ENCODE data around the gene CABLES2. TPM values are rescaled to one million over a fixed set of nuclear protein-coding genes. Genes with fewer than 3 reads are reported as not detected.

The CABLES2 gene
- total and polyA plus RNA-seq, 2 donors (not counting 3 experiments of a cell fraction or from before 2014, with no cell fraction given) = 7.8 to 9.9 TPM

DNA sequence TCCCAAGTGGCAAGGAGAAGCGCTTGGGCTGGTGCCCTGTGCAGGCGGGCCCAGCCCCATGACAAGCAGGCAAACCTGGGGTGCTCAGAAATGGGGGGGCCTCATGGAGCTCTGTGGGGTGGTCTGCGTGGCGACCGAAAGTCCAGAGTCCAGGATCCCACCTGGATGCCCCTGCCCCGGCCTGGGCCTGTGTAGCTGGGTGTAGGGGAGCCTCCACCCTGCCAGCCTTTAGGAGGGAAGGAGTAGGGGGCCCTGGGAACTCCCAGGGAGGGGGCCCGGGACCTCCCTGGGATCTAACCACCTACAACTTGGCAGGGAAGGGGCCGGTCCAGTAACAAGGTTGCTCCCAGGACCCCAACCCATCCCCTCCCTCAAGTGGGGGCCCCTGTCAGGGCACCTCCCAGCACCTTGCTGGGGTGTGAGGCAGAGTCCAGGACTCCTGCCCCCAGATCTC, 35.5 kb downstream of the CABLES2 start:
- no peaks in the 10 kb centered on the region for H3K9me1 ChIP-seq (replicated peaks; ENCODE audit: control insufficient read depth, extremely low read depth, insufficient read depth, low read length)
- intact Hi-C loops (cut with micrococcal nuclease) (no loop called here), dilution Hi-C loops (cut with MboI; ENCODE audit: extremely low pct_ligation_motif_present, low sequenced_read_pairs) (no loop called here)
- POLR2A ChIA-PET = no interaction called here
- H4K20me1 ChIP-seq (replicated peaks; ENCODE audit: control insufficient read depth, extremely low read depth, insufficient read depth, low read length) = no peaks in the 10 kb centered on the region
- peaks cover 16% of the 10 kb centered on the region for H3K4me1 ChIP-seq (ENCODE audit: control insufficient read depth, extremely low read depth, insufficient read depth, low read length)
- no peak overlapping the region for H3K9ac ChIP-seq (replicated peaks; ENCODE audit: extremely low read depth, insufficient read depth, low read length)
- FAIRE-seq = no peak
- no peaks in the 10 kb centered on the region for H3K27me3 ChIP-seq (ENCODE audit: control insufficient read depth in 2 of 2, insufficient read depth in 2 of 2, low read length in 2 of 2)
- peaks cover 3% of the 10 kb centered on the region for H3K79me2 ChIP-seq (ENCODE audit: control insufficient read depth, insufficient read depth, low read length)
- no peak overlapping the region for H2AFZ ChIP-seq (ENCODE audit: low read depth, low read length)
- DNase-seq (ENCODE audit: low read depth, low spot score) = no peak
- CTCF ChIA-PET = interaction anchor here (1.1 to 9.9 kb wide), 2 partner anchors 7 to 12 kb away, joined by 3 to 179 read pairs; no protein-coding TSS in a partner anchor
- BruUV-seq (replicated peaks) = no TSS peak
- H3K4me3 ChIP-seq (replicated peaks in 1 of 3; ENCODE audit: insufficient read depth in 1 of 3, low read depth in 1 of 3, low read length in 3 of 3) = no peak overlapping the region
- H3K36me3 ChIP-seq (ENCODE audit: control insufficient read depth in 2 of 2, extremely low read depth in 1 of 2, insufficient read depth in 2 of 2, low read length in 2 of 2) = no peaks in the 10 kb centered on the region
- H3K27ac ChIP-seq (ENCODE audit: insufficient read depth, low read depth, low read length) = no peak overlapping the region
- no peak overlapping the region for H3K4me2 ChIP-seq (ENCODE audit: insufficient read depth, low read length)
- TF ChIP-seq, protein P1, sequence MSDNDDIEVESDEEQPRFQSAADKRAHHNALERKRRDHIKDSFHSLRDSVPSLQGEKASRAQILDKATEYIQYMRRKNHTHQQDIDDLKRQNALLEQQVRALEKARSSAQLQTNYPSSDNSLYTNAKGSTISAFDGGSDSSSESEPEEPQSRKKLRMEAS (IDR thresholded peaks at IDR 0.05; ENCODE audit: insufficient read depth, insufficient read length) = no peak
- TF ChIP-seq POLR2A (IDR thresholded peaks at IDR 0.05; ENCODE audit: low read depth, low read length) = no peak
- TF ChIP-seq FOS (IDR thresholded peaks at IDR 0.05; ENCODE audit: borderline replicate concordance, insufficient read depth, low read length) = no peak
- TF ChIP-seq MYC (IDR thresholded peaks at IDR 0.05; ENCODE audit: low read depth, low read length) = no peak
- TF ChIP-seq, protein P2, sequence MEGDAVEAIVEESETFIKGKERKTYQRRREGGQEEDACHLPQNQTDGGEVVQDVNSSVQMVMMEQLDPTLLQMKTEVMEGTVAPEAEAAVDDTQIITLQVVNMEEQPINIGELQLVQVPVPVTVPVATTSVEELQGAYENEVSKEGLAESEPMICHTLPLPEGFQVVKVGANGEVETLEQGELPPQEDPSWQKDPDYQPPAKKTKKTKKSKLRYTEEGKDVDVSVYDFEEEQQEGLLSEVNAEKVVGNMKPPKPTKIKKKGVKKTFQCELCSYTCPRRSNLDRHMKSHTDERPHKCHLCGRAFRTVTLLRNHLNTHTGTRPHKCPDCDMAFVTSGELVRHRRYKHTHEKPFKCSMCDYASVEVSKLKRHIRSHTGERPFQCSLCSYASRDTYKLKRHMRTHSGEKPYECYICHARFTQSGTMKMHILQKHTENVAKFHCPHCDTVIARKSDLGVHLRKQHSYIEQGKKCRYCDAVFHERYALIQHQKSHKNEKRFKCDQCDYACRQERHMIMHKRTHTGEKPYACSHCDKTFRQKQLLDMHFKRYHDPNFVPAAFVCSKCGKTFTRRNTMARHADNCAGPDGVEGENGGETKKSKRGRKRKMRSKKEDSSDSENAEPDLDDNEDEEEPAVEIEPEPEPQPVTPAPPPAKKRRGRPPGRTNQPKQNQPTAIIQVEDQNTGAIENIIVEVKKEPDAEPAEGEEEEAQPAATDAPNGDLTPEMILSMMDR (IDR thresholded peaks at IDR 0.05; ENCODE audit: extremely low read depth in 1 of 2, insufficient read depth in 1 of 2, low read depth in 1 of 2, low read length in 2 of 2) = no peak
- no peak for TF ChIP-seq POLR2AphosphoS5 (IDR thresholded peaks at IDR 0.05; ENCODE audit: insufficient read depth, low read depth, low read length)
- no peak for TF ChIP-seq EZH2 (IDR thresholded peaks at IDR 0.05; ENCODE audit: borderline replicate concordance, low read depth, low read length, severe bottlenecking)
- TF ChIP-seq JUN (IDR thresholded peaks at IDR 0.05; ENCODE audit: borderline replicate concordance, insufficient read depth, insufficient read length, low read depth) = no peak
- TF ChIP-seq GATA2 (IDR thresholded peaks at IDR 0.05; ENCODE audit: insufficient read depth, insufficient read length, low read depth, low read length) = no peak
- no peaks in the 10 kb centered on the region for H3K9me3 ChIP-seq (replicated peaks; ENCODE audit: control insufficient read depth, insufficient read depth, low read length)
